Measurements from ENCODE around the gene IDUA. TPM values are rescaled to one million over a fixed set of nuclear protein-coding genes. Genes with fewer than 3 reads are reported as not detected.

The IDUA gene
- total and polyA plus RNA-seq, 2 donors (not counting 1 experiment from before 2014, with no cell fraction given) = 57.0 to 67.4 TPM

DNA sequence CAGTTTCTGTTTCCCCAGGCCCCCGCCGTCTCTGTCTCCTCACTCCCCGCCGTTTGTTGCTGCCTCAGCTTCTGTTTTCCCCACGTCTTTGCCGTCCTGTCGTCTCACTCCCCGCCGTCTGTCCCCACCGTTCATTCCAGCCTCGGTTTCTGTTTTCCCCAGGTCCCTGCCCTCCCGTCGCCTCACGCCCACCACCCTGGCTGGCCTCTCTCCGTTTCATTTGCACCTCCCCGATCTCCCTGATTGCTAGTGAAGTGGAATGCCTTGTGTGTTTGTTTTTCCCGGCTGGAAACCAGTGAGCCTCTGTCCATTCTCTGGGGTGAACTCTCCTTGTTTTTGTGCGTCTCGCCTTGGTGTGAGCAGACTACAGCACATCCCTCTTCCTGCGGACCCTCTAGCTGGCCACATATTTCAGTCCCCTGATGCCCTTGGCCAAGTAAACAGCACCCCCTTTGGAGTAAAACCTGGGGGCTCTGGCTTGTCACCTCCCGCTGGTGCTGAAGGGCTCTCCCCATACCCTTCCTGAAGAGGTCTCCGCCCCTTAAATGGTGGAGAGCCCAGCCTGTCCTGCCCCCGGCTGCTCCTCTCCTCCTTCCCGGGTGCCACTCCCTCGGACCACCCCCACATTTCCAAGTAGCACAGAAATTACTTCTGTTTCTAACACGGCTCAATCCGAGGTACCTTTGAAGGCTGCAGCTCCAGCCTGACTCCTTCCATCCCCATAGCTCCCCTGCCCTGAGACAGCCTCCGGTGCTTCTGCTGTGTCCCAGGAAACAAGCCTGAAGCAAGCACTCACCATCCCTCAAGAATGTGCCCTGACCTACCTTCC lies 41.4 kb upstream of the IDUA start:
- no peaks in the 10 kb centered on the region for H3K9me3 ChIP-seq (ENCODE audit: control extremely low read depth in 1 of 3, control insufficient read depth in 2 of 3, insufficient read depth in 1 of 3, low read length in 2 of 3)
- H3K27me3 ChIP-seq (replicated peaks in 1 of 4; ENCODE audit: control extremely low read depth in 1 of 4, control insufficient read depth in 3 of 4, insufficient read depth in 4 of 4, low read length in 3 of 4) = no peaks in the 10 kb centered on the region
- POLR2A ChIA-PET = no interaction called here
- no peaks in the 10 kb centered on the region for H3K9me3 Mint-ChIP-seq (ENCODE audit: insufficient read depth)
- intact Hi-C loops (cut with micrococcal nuclease) = no loop called here
- H2AFZ ChIP-seq (ENCODE audit: insufficient read depth, low read depth, low read length, poor library complexity, severe bottlenecking) = no peak overlapping the region
- peaks cover 73% of the 10 kb centered on the region for H4K20me1 ChIP-seq (ENCODE audit: control insufficient read depth, insufficient read depth, low read length, poor library complexity, severe bottlenecking)
- H3K4me1 ChIP-seq (ENCODE audit: control insufficient read depth in 2 of 2, insufficient read depth in 2 of 2, low read length in 2 of 2) = peaks cover 0 to 18% of the 10 kb centered on the region in 2 donors
- no peaks in the 10 kb centered on the region for H3K27me3 Mint-ChIP-seq
- H3K79me2 ChIP-seq (ENCODE audit: control insufficient read depth, insufficient read depth, low read length) = peaks cover 84% of the 10 kb centered on the region
- H3K4me3 Mint-ChIP-seq = no peak overlapping the region
- DNase-seq (no peak), ATAC-seq (ENCODE audit: low read depth) (no peak)
- CTCF ChIA-PET = no interaction called here
- peak overlapping the region; percentile 32 for H3K27ac Mint-ChIP-seq
- no peak for TF ChIP-seq EZH2 (IDR thresholded peaks at IDR 0.05; ENCODE audit: borderline replicate concordance, insufficient read depth, low read depth, low read length, poor library complexity, severe bottlenecking)
- TF ChIP-seq, protein P1, sequence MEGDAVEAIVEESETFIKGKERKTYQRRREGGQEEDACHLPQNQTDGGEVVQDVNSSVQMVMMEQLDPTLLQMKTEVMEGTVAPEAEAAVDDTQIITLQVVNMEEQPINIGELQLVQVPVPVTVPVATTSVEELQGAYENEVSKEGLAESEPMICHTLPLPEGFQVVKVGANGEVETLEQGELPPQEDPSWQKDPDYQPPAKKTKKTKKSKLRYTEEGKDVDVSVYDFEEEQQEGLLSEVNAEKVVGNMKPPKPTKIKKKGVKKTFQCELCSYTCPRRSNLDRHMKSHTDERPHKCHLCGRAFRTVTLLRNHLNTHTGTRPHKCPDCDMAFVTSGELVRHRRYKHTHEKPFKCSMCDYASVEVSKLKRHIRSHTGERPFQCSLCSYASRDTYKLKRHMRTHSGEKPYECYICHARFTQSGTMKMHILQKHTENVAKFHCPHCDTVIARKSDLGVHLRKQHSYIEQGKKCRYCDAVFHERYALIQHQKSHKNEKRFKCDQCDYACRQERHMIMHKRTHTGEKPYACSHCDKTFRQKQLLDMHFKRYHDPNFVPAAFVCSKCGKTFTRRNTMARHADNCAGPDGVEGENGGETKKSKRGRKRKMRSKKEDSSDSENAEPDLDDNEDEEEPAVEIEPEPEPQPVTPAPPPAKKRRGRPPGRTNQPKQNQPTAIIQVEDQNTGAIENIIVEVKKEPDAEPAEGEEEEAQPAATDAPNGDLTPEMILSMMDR (IDR thresholded peaks at IDR 0.05) = no peak
- no peak overlapping the region for H3K4me2 ChIP-seq (replicated peaks; ENCODE audit: low read depth, low read length, poor library complexity, severe bottlenecking)
- peaks cover 19% of the 10 kb centered on the region for H3K4me1 Mint-ChIP-seq
- 83% methylated on average over 23 of the region's 28 CpGs for WGBS (ENCODE audit: insufficient coverage)
- H3K9ac ChIP-seq (ENCODE audit: low read length) = no peak overlapping the region
- no peak overlapping the region for H3K27ac ChIP-seq (ENCODE audit: low read length in 2 of 2)
- no peak overlapping the region for H3K4me3 ChIP-seq (ENCODE audit: control extremely low read depth in 1 of 5, extremely low read depth in 1 of 5, insufficient read depth in 1 of 5, low read depth in 2 of 5, low read length in 4 of 5)
- H3K36me3 ChIP-seq (replicated peaks in 1 of 2; ENCODE audit: control extremely low read depth in 1 of 2, control insufficient read depth in 1 of 2, extremely low read depth in 1 of 2, insufficient read depth in 2 of 2, low read length in 1 of 2) = peaks cover 0 to 10% of the 10 kb centered on the region in 2 experiments

DNA sequence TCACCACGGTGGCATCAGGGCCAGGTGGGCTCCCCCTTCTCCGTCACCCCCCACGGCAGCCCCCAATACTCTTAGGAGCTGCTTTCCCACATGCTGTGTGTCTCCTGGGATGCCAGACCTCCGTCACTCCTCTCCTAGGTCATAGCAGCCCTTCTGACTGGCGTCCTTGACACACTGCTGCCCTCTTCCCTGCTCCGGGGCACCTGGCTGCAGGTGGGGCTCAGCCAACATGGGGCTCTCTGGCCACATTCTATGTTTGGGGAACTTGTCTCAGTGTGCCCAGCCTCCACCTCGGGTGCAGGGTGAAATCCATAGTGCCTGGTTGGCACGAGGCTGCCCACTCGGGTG lies 40.8 kb upstream of the IDUA start:
- WGBS (ENCODE audit: insufficient coverage) = 82% methylated on average over 9 of the region's 9 CpGs
- POLR2A ChIA-PET = no interaction called here

More for the DNA sequence above, 40.8 kb upstream of the IDUA start:
- DNase-seq (no peak), ATAC-seq (ENCODE audit: low read depth) (no peak)
- no peaks in the 10 kb centered on the region for H3K9me3 ChIP-seq (ENCODE audit: control extremely low read depth in 1 of 3, control insufficient read depth in 2 of 3, insufficient read depth in 1 of 3, low read length in 2 of 3)
- CTCF ChIA-PET = no interaction called here
- Mint-ChIP-seq H3K4me1 (peaks cover 18% of the 10 kb centered on the region), H3K9me3 (ENCODE audit: insufficient read depth) (no peaks in the 10 kb centered on the region), H3K4me3 (no peak overlapping the region), H3K27ac (no peak overlapping the region), H3K27me3 (no peaks in the 10 kb centered on the region)
- peaks cover 82% of the 10 kb centered on the region for H3K79me2 ChIP-seq (ENCODE audit: control insufficient read depth, insufficient read depth, low read length)
- intact Hi-C loops (cut with micrococcal nuclease) = no loop called here
- H3K9ac ChIP-seq (ENCODE audit: low read length) = no peak overlapping the region
- peaks cover 0 to 18% of the 10 kb centered on the region in 2 donors for H3K4me1 ChIP-seq (ENCODE audit: control insufficient read depth in 2 of 2, insufficient read depth in 2 of 2, low read length in 2 of 2)
- H3K4me2 ChIP-seq (replicated peaks; ENCODE audit: low read depth, low read length, poor library complexity, severe bottlenecking) = peak overlapping the region; percentile 51
- H3K27me3 ChIP-seq (replicated peaks in 1 of 4; ENCODE audit: control extremely low read depth in 1 of 4, control insufficient read depth in 3 of 4, insufficient read depth in 4 of 4, low read length in 3 of 4) = no peaks in the 10 kb centered on the region
- TF ChIP-seq, protein P1 (IDR thresholded peaks at IDR 0.05) = no peak
- TF ChIP-seq EZH2 (IDR thresholded peaks at IDR 0.05; ENCODE audit: borderline replicate concordance, insufficient read depth, low read depth, low read length, poor library complexity, severe bottlenecking) = no peak
- H3K27ac ChIP-seq (ENCODE audit: low read length in 2 of 2) = no peak overlapping the region
- H3K36me3 ChIP-seq (replicated peaks in 1 of 2; ENCODE audit: control extremely low read depth in 1 of 2, control insufficient read depth in 1 of 2, extremely low read depth in 1 of 2, insufficient read depth in 2 of 2, low read length in 1 of 2) = peaks cover 0 to 10% of the 10 kb centered on the region in 2 experiments
- H3K4me3 ChIP-seq (ENCODE audit: control extremely low read depth in 1 of 5, extremely low read depth in 1 of 5, insufficient read depth in 1 of 5, low read depth in 2 of 5, low read length in 4 of 5) = no peak overlapping the region
- H2AFZ ChIP-seq (ENCODE audit: insufficient read depth, low read depth, low read length, poor library complexity, severe bottlenecking) = no peak overlapping the region
- peaks cover 76% of the 10 kb centered on the region for H4K20me1 ChIP-seq (ENCODE audit: control insufficient read depth, insufficient read depth, low read length, poor library complexity, severe bottlenecking)

Measured in B cell (primary cell).